Upper lobe of left lung (tissue), 6 donors: ENCODE measurements around the gene SPTAN1. TPM values are rescaled to one million over a fixed set of nuclear protein-coding genes. Genes with fewer than 3 reads are reported as not detected.
A peak's percentile ranks its signal among the peaks of the same experiment; 100 is the strongest.

ENCODE experiments used
- ATAC-seq, 2 donors: fragments of 200-7000 bp; cut with Tn5 transposase; one replicate each; pipeline ENCODE4 v1.9.1; 2022; ENCODE audit warnings: mild to moderate bottlenecking in 2 of 2, moderate library complexity in 2 of 2; ENCODE audit not compliant: low FRiP score in 2 of 2
- DNase-seq, 2 donors: peaks; one replicate each; pipeline ENCODE4 v3.0.0-alpha.2; 2019 to 2020
- H3K27ac ChIP-seq, 4 donors: fragments of 200-600 bp; sonication (generic); one replicate each; pipeline ENCODE4 v1.5.1; 2016 to 2019
- H3K27me3 ChIP-seq, 4 donors: fragments of 200-600 bp; sonication (generic); one replicate each; pipeline ENCODE4 v1.5.1; 2017 to 2019
- H3K36me3 ChIP-seq, 4 donors: fragments of 200-600 bp; sonication (generic); one replicate each; pipeline ENCODE4 v1.5.1; 2016 to 2019
- H3K4me1 ChIP-seq, 4 donors: fragments of 200-600 bp; sonication (generic); one replicate each; pipeline ENCODE4 v1.5.1; 2018 to 2019
- H3K4me3 ChIP-seq, 4 donors: fragments of 200-600 bp; sonication (generic); one replicate each; pipeline ENCODE4 v1.5.1; 2017 to 2019; ENCODE audit warnings: mild to moderate bottlenecking in 2 of 4, moderate library complexity in 1 of 4
- H3K9me3 ChIP-seq, 4 donors: fragments of 200-600 bp; sonication (generic); one replicate each; pipeline ENCODE4 v1.5.1; 2018 to 2019
- CTCF ChIP-seq, 6 experiments: fragments of 450-650 bp in 4 of 6; fragments of 200-600 bp in 2 of 6; sonication (generic) in 2 of 6; IDR thresholded peaks; one replicate each; pipeline ENCODE4 v1.5.1; 2016 to 2019; ENCODE audit warnings: antibody characterized with exemption in 6 of 6
- EP300 ChIP-seq, 4 donors: sonication (generic); formaldehyde crosslinking; IDR thresholded peaks; one replicate each; pipeline ENCODE4 v1.5.1; 2017; ENCODE audit warnings: antibody characterized with exemption in 4 of 4, control low read depth in 2 of 4
- POLR2A ChIP-seq, 4 donors: fragments of 450-650 bp; IDR thresholded peaks; one replicate each; pipeline ENCODE4 v1.5.1; 2016 to 2017; ENCODE audit warnings: antibody characterized with exemption in 4 of 4, mild to moderate bottlenecking in 2 of 4
- POLR2AphosphoS5 ChIP-seq, 2 donors: sonication (generic); formaldehyde crosslinking; IDR thresholded peaks; one replicate each; pipeline ENCODE4 v1.5.1; 2017; ENCODE audit warnings: antibody characterized with exemption in 2 of 2
- WGBS, 2 donors: methylation state at CpG; one replicate each; pipeline ENCODE4 v1.1.5; 2017 to 2018; 5-methylcytosine and 5-hydroxymethylcytosine counted together
- total RNA-seq, 6 donors: library from RNA; depleted of rRNA in 4 of 6; stranded (reverse); fragments of >200 nt in 4 of 6; gene quantifications; one replicate each; pipeline versions ENCODE4 v1.1.0 to v1.2.1, GENCODE V29; 2016 to 2021
- donor health status: DM: no; HTN: no; CAD: no; lungs with moderate emphysema.
- donor health status: DM: no; HTN: yes; CAD: no; lungs with severe emphysema.

SPTAN1 gene
- total RNA-seq, 6 donors from 2014 or later, result 254 to 547 (median 401) TPM

- WGBS, 2 donors, result 52 to 53% methylated on average over 4 of the region's 4 CpGs
- Histone ChIP-seq H3K4me1 (peaks cover 0 to 15% (median 13%) of the 10 kb centered on the region in 4 donors), H3K27me3 (no peaks in the 10 kb centered on the region), H3K27ac (peak overlapping the region in 3 of 4 donors; percentile 12 to 67 (median 17)), H3K4me3 (no peak overlapping the region), H3K9me3 (no peaks in the 10 kb centered on the region), H3K36me3 (peaks cover 8 to 50% (median 37%) of the 10 kb centered on the region in 4 donors)
- no peak for TF ChIP-seq CTCF (IDR thresholded peaks at IDR 0.05)
- no peak for TF ChIP-seq EP300 (IDR thresholded peaks at IDR 0.05)
- no peak for TF ChIP-seq POLR2AphosphoS5 (IDR thresholded peaks at IDR 0.05)
- no peak for TF ChIP-seq POLR2A (IDR thresholded peaks at IDR 0.05)
- no peak for ATAC-seq
- no peak for DNase-seq
These were observed 13.2 kb downstream of the SPTAN1 start for GRCh38 chr9:128565578-128565977.

GRCh38 chr9:128568470-128569078 is 16.2 kb downstream of the SPTAN1 start:
- no peak for DNase-seq
- 72 to 75% methylated on average over 8 of the region's 8 CpGs for WGBS, 2 donors
- no peaks in the 10 kb centered on the region for H3K9me3 ChIP-seq
- ATAC-seq, result no peak
- H3K36me3 ChIP-seq, result peaks cover 8 to 73% (median 49%) of the 10 kb centered on the region in 4 donors
- peaks cover 0 to 12% (median 10%) of the 10 kb centered on the region in 4 donors for H3K4me1 ChIP-seq
- H3K27me3 ChIP-seq, result no peaks in the 10 kb centered on the region
- H3K4me3 ChIP-seq, result no peak overlapping the region
- TF ChIP-seq EP300 (IDR thresholded peaks at IDR 0.05) (no peak), POLR2AphosphoS5 (IDR thresholded peaks at IDR 0.05) (no peak), CTCF (IDR thresholded peaks at IDR 0.05) (no peak), POLR2A (IDR thresholded peaks at IDR 0.05) (no peak)
- H3K27ac ChIP-seq, result no peak overlapping the region

GRCh38 chr9:128575469-128575868 is 23.1 kb downstream of the SPTAN1 start:
- Histone ChIP-seq H3K27me3 (no peaks in the 10 kb centered on the region), H3K27ac (peak overlapping the region in 2 of 4 donors; percentile 54 to 61), H3K9me3 (no peaks in the 10 kb centered on the region), H3K4me3 (no peak overlapping the region), H3K4me1 (peaks cover 0 to 8% (median 8%) of the 10 kb centered on the region in 4 donors), H3K36me3 (peaks cover 31 to 98% (median 74%) of the 10 kb centered on the region in 4 donors)
- DNase-seq (no peak), ATAC-seq (peak in 1 of 2 donors; percentile 39)
- TF ChIP-seq CTCF (IDR thresholded peaks at IDR 0.05) (no peak), EP300 (IDR thresholded peaks at IDR 0.05) (no peak), POLR2A (IDR thresholded peaks at IDR 0.05) (no peak), POLR2AphosphoS5 (IDR thresholded peaks at IDR 0.05) (no peak)
- WGBS, 2 donors, result 38 to 45% methylated on average over 4 of the region's 4 CpGs

- DNase-seq (no peak), ATAC-seq (no peak)
- no peak overlapping the region for H3K4me3 ChIP-seq
- peaks cover 35 to 98% (median 75%) of the 10 kb centered on the region in 4 donors for H3K36me3 ChIP-seq
- 90 to 93% methylated on average over 2 of the region's 2 CpGs for WGBS, 2 donors
- no peaks in the 10 kb centered on the region for H3K9me3 ChIP-seq
- H3K27ac ChIP-seq, result peak overlapping the region in 2 of 4 donors; percentile 28 to 61
- peaks cover 0 to 8% (median 8%) of the 10 kb centered on the region in 4 donors for H3K4me1 ChIP-seq
- no peak for TF ChIP-seq CTCF (IDR thresholded peaks at IDR 0.05)
- no peak for TF ChIP-seq POLR2AphosphoS5 (IDR thresholded peaks at IDR 0.05)
- TF ChIP-seq POLR2A (IDR thresholded peaks at IDR 0.05), result no peak
- TF ChIP-seq EP300 (IDR thresholded peaks at IDR 0.05), result no peak
- no peaks in the 10 kb centered on the region for H3K27me3 ChIP-seq
These were observed 23.5 kb downstream of the SPTAN1 start for GRCh38 chr9:128575916-128576315.

GRCh38 chr9:128577206-128577605 is 24.8 kb downstream of the SPTAN1 start:
- Histone ChIP-seq H3K9me3 (no peaks in the 10 kb centered on the region), H3K27ac (no peak overlapping the region), H3K4me3 (no peak overlapping the region), H3K36me3 (peaks cover 42 to 100% (median 83%) of the 10 kb centered on the region in 4 donors), H3K4me1 (peaks cover 0 to 8% (median 8%) of the 10 kb centered on the region in 4 donors), H3K27me3 (no peaks in the 10 kb centered on the region)
- DNase-seq (no peak), ATAC-seq (no peak)
- WGBS, 2 donors, result 89 to 94% methylated on average over 8 of the region's 8 CpGs
- TF ChIP-seq POLR2A (IDR thresholded peaks at IDR 0.05), result no peak
- no peak for TF ChIP-seq CTCF (IDR thresholded peaks at IDR 0.05)
- TF ChIP-seq POLR2AphosphoS5 (IDR thresholded peaks at IDR 0.05), result no peak
- TF ChIP-seq EP300 (IDR thresholded peaks at IDR 0.05), result no peak
